Astrocyte of the cerebellum (primary cell): Measurements from ENCODE around the gene JMJD1C.

Experiments used
- DNase-seq: peaks from one replicate; pipeline ENCODE4 v3.0.0-alpha.2; 2011; ENCODE audit warnings: low read depth
- H3K4me3 ChIP-seq: 2 replicates; pipeline ENCODE4 v1.5.1; 2011; ENCODE audit warnings: mild to moderate bottlenecking, low read depth, low read length, moderate library complexity
- in situ Hi-C: cut with HindIII; loops from 2 replicates; pipeline ENCODE4 v1.10.0; 2017; ENCODE audit warnings: low sequenced_read_pairs
- TF ChIP-seq, protein P1 (sequence below): IDR thresholded peaks from 2 replicates; pipeline ENCODE4 v1.5.1; 2012; ENCODE audit warnings: low read length, low read depth, moderate library complexity, mild to moderate bottlenecking; ENCODE audit errors: missing control alignments

The JMJD1C gene

DNA sequence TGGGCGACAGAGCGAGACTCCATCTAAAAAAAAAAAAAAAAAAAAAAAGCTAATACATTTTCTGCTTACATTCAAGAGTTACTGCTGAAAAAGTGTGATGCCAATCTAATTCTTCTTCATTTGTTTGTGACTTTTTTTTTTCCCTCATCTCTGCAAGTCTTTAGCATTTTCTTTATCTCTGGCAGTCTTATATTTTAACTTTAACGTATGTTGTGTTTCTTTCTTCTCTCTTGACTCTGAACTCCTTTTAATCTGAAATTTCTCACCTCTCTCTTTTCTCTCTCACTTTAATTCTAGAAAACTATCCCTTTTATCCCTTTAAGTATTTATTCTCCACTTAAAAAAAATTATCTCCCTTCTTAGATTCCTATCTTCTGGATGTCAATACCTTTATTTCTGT is 146.5 kb downstream of the JMJD1C start:
- in situ Hi-C loops = no loop called here
- no peak overlapping the region for H3K4me3 ChIP-seq
- TF ChIP-seq, protein P1, sequence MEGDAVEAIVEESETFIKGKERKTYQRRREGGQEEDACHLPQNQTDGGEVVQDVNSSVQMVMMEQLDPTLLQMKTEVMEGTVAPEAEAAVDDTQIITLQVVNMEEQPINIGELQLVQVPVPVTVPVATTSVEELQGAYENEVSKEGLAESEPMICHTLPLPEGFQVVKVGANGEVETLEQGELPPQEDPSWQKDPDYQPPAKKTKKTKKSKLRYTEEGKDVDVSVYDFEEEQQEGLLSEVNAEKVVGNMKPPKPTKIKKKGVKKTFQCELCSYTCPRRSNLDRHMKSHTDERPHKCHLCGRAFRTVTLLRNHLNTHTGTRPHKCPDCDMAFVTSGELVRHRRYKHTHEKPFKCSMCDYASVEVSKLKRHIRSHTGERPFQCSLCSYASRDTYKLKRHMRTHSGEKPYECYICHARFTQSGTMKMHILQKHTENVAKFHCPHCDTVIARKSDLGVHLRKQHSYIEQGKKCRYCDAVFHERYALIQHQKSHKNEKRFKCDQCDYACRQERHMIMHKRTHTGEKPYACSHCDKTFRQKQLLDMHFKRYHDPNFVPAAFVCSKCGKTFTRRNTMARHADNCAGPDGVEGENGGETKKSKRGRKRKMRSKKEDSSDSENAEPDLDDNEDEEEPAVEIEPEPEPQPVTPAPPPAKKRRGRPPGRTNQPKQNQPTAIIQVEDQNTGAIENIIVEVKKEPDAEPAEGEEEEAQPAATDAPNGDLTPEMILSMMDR = no peak
- no peak for DNase-seq

DNA sequence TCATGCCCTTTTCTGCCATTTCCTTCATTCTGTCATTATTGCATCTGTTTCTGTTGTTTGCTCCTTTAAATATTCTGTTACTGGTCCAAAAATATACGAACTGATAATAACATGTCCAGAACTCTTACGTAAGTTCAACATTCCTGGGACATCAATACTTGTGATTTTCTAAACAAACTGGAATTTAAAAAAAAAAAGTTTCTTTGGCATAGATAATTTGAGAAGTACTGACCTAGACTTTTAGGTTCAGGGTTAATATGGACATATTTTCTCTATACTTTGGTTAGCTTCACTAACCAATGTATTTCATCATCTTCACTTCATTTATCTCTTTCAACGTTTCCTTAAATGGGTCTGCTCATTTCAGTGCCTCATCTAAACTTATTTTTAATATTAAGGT is 147.3 kb downstream of the JMJD1C start:
- in situ Hi-C loops = no loop called here
- no peak for DNase-seq
- H3K4me3 ChIP-seq = no peak overlapping the region
- TF ChIP-seq, protein P1 = no peak

DNA sequence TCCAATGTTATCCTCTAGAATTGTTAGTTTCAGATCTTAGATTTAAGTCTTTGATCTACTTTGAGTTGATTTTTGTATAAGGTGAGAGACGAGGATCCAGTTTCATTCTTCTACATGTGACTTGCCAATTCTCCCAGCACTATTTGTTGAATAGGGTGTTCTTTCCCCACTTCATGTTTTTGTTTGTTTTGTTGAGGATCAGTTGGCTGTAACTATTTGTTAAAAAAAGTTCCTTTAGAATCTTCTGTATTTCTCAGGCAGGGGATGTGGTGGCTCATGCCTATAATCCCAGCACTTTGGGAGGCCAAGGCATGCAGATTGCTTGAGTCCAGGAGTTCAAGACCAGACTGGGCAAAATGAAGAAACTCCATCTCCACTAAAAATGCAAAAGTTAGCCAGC is 151.8 kb downstream of the JMJD1C start:
- no peak overlapping the region for H3K4me3 ChIP-seq
- no peak for DNase-seq
- TF ChIP-seq, protein P1 = no peak
- in situ Hi-C loops = no loop called here

DNA sequence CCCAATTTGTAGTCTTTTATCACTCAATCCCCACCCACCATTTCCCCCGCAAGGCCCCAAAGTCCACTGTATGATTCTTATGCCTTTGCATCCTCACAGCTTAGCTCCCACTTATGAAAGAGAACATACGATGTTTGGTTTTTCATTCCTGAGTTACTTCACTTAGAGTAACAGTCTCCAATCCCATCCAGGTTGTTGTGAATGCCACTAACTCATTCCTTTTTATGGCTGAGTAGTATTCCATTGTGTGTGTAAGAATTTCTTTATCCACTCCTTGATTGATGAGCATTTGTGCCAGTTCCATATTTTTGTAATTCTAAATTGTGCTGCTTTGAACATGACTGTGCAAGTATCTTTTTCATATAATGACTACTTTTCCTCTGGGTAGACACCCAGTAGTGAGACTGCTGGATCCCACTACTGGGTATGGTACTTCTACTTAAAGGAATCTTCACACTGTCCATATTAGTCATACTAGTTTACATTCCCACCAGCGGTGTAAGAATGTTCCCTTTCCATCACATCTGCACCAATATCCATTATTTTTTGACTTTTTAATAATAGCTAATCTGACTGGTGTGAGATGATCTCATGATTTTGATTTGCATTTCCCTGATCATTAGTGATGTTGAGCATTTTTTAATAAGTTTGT is 152.6 kb downstream of the JMJD1C start:
- H3K4me3 ChIP-seq = no peak overlapping the region
- TF ChIP-seq, protein P1 = no peak
- DNase-seq = no peak
- in situ Hi-C loops = no loop called here

DNA sequence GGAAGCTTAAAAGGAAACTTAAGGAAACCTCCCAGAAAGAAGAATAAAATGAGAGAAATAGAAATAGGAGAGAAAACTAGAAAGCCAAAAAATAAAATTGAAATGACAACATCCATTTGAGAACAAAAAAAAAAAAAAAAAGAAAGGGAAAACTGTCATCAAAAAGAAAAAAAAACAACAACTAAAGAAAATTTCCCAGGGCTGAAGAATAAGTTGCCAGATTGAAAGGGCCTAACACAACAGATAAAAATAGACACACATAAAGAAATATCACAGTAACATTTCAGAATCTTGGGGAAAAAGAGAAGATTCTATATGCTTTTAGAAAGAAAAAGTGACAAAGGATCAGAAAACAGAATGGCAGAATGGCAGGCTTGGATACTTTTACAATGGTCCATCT is 157.1 kb downstream of the JMJD1C start:
- no peak for DNase-seq
- TF ChIP-seq, protein P1 = no peak
- in situ Hi-C loops = no loop called here
- H3K4me3 ChIP-seq = no peak overlapping the region

DNA sequence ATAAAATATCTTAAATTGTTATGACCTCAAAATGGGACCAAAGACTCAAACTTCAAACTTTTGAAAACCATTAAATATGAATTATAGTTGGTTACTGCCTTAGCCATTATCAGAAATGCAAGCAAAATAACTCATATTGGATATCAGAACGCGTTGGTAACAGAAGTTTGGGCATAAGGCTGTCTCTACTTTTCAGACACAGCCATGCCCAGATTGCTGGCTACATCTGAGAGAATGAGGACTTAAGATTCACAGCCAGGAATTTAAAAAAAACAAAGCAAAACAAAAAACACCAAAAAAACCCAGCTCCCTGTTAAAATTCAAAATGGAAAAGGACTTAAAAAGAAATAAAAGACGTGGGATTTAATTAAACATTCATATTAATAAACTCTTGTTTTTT is 161.6 kb downstream of the JMJD1C start:
- TF ChIP-seq, protein P1 = no peak
- in situ Hi-C loops = no loop called here
- H3K4me3 ChIP-seq = no peak overlapping the region
- DNase-seq = no peak

DNA sequence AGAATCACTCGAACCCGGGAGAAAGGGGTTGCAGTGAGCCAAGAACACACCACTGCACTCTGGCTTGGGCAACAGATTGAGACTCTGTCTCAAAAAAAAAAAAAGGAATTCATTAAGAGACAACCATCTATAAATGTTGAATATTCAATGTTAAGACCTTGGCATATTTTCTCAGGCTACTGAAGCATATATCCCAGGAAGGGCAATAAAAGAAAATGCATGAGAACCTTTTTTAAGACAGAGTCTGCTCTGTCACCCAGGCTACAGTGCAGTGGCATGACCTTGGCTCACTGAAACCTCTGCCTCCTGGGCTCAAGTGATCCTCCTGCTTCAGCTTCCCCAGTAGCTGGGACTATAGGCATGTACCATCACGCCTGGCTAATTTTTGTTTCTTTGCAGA is 165.0 kb downstream of the JMJD1C start:
- in situ Hi-C loops = no loop called here
- DNase-seq = no peak
- no peak overlapping the region for H3K4me3 ChIP-seq
- TF ChIP-seq, protein P1 = no peak
